CD4-positive, alpha-beta T cell treated with Interleukin-17A for 1 hour (primary cell): ENCODE data around the gene C4BPB.

Source experiments
- DNase-seq: peaks from one replicate; pipeline ENCODE4 v3.0.0-alpha.2; 2020

C4BPB gene

GRCh38 chr1:207089627-207090355, 1.1 kb downstream of the C4BPB start:
- DNase-seq: no peak

- DNase-seq: no peak
Measured at GRCh38 chr1:207091200-207091908, 2.7 kb downstream of the C4BPB start.

GRCh38 chr1:207093944-207094343, 5.3 kb downstream of the C4BPB start:
- DNase-seq: no peak

- DNase-seq: no peak
Measured at GRCh38 chr1:207097871-207098324, 9.2 kb downstream of the C4BPB start.

- DNase-seq: no peak
Measured at GRCh38 chr1:207101720-207102119, 13.1 kb downstream of the C4BPB start.

- no peak for DNase-seq
Measured at GRCh38 chr1:207102146-207102545, 13.5 kb downstream of the C4BPB start.

- no peak for DNase-seq
Measured at GRCh38 chr1:207102659-207103058, 14.0 kb downstream of the C4BPB start.

- DNase-seq: no peak
Measured at GRCh38 chr1:207103892-207104373, 15.3 kb downstream of the C4BPB start, which contains the start of gene C4BPA. TSS of gene C4BPA (plus strand) at chr1:207104233. CDS start at chr1:207113026, 8,793 bp downstream.

- DNase-seq: no peak
Measured at GRCh38 chr1:207109004-207109403, 20.3 kb downstream of the C4BPB start.

GRCh38 chr1:207112616-207113296, 24.1 kb downstream of the C4BPB start:
- DNase-seq: no peak

GRCh38 chr1:207115269-207115668, 26.6 kb downstream of the C4BPB start:
- DNase-seq: no peak

GRCh38 chr1:207124389-207124788, 35.7 kb downstream of the C4BPB start:
- no peak for DNase-seq

GRCh38 chr1:207128336-207128921, 39.8 kb downstream of the C4BPB start:
- DNase-seq: no peak

GRCh38 chr1:207129053-207129452, 40.4 kb downstream of the C4BPB start:
- DNase-seq: no peak

- no peak for DNase-seq
Measured at GRCh38 chr1:207130252-207131036, 41.8 kb downstream of the C4BPB start.

- DNase-seq: no peak
Measured at GRCh38 chr1:207131163-207131562, 42.5 kb downstream of the C4BPB start.

GRCh38 chr1:207134581-207134980, 45.9 kb downstream of the C4BPB start:
- DNase-seq: no peak

- DNase-seq: no peak
Measured at GRCh38 chr1:207139616-207140015, 51.0 kb downstream of the C4BPB start.

GRCh38 chr1:207140536-207140935, 51.9 kb downstream of the C4BPB start:
- DNase-seq: no peak

GRCh38 chr1:207145401-207146058, 56.9 kb downstream of the C4BPB start:
- no peak for DNase-seq
